PFSK-1 (cell line): ENCODE results near the gene DYNLT1.

Experiments used
- POLR2AphosphoS5 ChIP-seq: IDR thresholded peaks from 2 replicates; pipeline ENCODE4 v1.6.1; 2012; ENCODE audit warnings: low read depth, mild to moderate bottlenecking, control low read depth, low read length, moderate library complexity
- REST ChIP-seq, 2 experiments: IDR thresholded peaks; 2 replicates each; pipeline versions ENCODE4 v1.6.1 to v1.8.0; 2011 to 2012; ENCODE audit warnings: low read depth in 2 of 2, low read length in 2 of 2, control low read depth in 1 of 2, inconsistent platforms in 1 of 2, mild to moderate bottlenecking in 1 of 2, moderate library complexity in 1 of 2; ENCODE audit not compliant: insufficient read depth in 1 of 2

- TF ChIP-seq REST (IDR thresholded peaks at IDR 0.05; ENCODE audit: insufficient read depth in 1 of 2, low read depth in 2 of 2, low read length in 2 of 2) (no peak), POLR2AphosphoS5 (no peak)
Observed at GRCh38 chr6:158633127-158633526, 11.4 kb downstream of the DYNLT1 start.
